HG03045 (cell line): ENCODE data around the gene MBD5.

Source experiments
- ATAC-seq: cut with Tn5 transposase; IDR thresholded peaks from one replicate; pipeline ENCODE4 v1.9.1; 2021; ENCODE audit warnings: mild to moderate bottlenecking, moderate library complexity; ENCODE audit not compliant: unreplicated experiment

MBD5 gene

GRCh38 chr2:148515976-148516375 lies 495.1 kb downstream of the MBD5 start:
- ATAC-seq = no peak

GRCh38 chr2:148517296-148517695 lies 496.4 kb downstream of the MBD5 start:
- ATAC-seq = no peak

- ATAC-seq = no peak
Observed at GRCh38 chr2:148517822-148518221, 496.9 kb downstream of the MBD5 start.

DNA sequence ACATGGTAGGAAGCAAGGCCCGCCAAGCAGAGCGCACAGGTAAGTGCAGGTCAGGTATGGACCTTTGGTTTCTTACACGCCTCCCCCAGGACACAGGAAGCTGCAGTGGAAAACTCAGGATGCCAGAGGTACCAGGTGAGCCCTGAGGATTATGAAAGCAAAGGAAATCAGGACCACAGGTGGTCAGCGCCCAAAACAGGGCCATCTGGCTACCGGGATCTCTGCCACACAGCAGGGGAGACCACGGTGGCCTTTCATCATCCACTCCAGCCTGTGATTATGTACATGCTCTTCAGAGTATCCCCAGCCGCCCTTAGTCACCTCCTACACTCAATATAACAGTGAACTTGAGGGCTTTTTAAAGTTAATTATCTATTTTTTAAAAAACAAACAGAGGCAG lies 498.1 kb downstream of the MBD5 start:
- no peak for ATAC-seq

DNA sequence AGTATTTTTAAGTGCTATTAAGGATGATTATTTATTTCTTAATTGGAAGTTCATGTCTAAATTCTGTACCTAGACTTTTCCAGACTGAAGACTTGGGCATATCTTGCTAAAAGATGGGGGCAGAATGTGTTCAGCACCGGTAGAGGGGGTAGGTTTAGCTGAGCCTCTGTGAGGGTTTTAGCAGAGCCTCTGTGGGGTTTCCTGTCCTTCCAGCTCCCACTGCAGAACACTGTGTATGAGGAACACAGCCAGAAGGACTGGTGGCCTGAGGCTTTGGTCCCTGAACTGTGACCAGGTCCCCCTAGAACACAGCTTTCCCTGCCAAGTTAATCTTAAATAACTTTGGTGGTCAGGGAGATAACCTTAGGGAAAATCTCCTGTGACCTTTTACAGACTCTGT lies 500.3 kb downstream of the MBD5 start:
- ATAC-seq = no peak

DNA sequence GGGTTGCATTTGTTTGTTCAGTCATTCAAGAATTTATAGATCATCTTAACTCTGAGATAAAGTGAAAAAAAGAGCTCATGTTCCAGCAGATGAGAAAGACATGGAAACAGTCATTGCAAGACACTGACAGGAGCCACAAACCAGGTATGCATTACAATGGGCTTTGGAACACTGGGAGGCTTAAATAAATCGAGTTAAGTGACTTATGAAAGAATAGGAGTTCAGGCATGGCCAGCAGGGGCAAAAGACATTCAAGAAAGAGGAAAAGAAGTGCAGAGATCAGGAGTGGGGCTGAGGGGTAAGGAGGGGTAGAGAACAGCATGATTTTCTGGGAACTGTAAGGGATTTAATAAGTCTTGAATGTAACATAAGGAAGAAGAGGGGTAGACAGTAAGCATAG lies 502.4 kb downstream of the MBD5 start:
- no peak for ATAC-seq

GRCh38 chr2:148524519-148524919 lies 503.6 kb downstream of the MBD5 start:
- no peak for ATAC-seq

- ATAC-seq = no peak
Observed at GRCh38 chr2:148525130-148525529, 504.2 kb downstream of the MBD5 start.

DNA sequence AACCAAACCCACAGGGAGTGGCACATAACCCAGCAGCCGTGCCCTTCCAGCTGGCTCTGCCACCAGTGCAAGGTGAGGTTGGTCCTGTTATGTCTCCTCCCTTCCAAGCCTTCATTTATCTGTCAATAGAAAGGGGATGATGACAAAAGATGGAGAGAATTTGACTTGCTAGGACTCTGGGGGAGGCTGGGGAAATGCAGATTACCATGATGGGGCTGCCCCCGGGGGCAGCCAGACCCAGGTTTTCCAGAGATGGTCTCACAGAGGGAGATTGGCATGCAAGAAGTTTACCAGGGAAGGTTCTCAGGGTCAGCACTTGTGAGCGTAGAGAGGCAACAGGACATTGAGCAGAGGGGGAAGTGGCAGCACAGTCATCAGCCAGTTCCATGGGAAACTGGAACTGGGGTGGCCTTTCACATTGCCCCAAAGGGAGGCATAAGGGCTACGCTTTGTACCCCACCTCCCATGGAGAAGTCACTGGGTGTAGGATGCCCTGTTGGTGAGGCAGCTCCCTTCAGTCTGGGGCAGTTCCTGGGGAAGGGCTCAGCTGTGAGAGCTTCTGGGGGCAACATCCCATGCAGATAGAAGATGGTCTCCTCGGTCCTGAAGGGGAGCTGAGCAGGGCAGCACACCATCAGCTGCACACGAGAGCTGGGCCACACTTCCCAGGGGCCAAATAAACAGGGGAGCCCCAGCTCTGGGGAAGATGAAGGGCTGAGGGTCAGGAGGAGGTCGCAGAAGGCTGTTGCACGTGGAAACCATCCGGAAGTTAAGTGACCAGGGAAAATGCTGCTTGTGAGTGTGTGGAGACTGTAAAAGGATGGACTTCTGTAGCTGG lies 505.8 kb downstream of the MBD5 start:
- ATAC-seq = no peak

GRCh38 chr2:148527488-148528340 lies 506.8 kb downstream of the MBD5 start:
- ATAC-seq = no peak

- no peak for ATAC-seq
Observed at GRCh38 chr2:148528356-148529064, 507.6 kb downstream of the MBD5 start.

DNA sequence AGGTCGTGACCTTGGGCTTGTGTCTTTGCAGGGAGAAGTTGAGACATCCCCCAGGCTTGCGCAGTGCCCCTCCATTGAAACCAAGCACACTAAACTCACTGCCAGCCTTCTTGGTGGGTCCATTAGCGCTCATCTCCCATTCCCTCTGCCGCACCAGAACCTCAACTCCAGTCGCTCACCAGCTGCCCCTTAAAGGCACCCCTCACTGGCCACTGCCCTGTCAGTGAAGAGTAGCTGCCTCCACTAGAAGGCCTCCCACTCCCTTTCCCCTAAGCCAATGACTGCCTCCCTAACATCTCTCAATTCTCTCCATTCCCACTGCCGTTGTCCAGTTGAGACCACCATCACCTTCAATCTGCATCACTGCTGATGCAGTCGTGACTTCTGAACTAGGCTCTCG lies 508.9 kb downstream of the MBD5 start:
- ATAC-seq = no peak

GRCh38 chr2:148530350-148530749 lies 509.5 kb downstream of the MBD5 start:
- no peak for ATAC-seq

DNA sequence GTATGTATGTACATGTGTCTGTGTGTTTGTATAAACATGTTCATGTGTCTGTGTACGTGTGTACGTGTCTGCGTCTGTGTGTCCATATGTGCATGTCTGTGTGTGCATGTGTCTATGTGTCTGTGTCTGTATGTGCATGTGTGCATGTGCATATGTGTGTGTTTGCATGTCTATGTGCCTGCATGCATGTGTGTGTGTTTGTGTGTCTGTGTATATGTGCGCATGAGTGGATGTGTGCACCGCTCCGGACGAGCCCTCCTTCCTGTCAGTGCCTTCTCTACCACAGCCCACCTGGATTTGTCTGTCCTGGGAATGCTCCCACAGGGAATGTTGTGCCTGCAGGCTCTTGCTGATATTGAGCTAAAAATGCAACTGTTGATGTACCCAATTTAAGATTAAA lies 510.3 kb downstream of the MBD5 start:
- ATAC-seq = no peak

DNA sequence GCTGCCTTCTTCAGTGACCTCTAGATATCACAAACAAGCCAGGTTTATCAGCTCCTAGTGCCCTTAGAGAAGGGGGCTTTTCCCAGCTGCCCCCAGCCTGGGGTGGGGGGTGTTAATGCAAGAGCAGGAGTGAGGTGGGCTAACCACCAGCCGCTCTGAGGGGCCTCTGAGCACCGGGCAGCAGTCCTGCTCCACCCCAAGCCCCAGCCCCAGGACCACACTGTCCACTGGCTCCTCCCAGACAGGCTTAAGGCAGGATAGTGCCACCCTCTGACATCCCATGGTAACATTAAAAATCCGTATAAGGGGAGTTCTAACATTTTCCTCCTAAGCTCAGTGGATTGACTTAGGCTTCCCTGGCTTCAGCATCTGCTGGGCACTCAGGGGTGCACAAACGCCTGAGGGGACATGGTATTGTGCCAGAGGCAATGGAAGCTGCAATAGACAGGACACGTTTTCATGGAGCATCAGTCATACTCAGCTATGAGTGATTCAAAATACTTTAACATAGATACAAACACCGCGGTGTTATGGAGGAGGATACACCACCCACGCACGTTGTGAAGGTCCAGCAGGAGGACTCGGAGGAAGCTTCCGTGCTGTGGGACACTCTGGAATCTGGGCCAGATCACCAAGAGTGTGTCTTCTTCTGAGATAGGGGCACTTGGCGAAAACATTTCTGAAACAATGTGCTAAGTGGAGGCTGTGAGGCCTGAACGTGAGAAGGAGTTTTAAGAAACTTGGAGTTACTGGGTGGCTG lies 511.0 kb downstream of the MBD5 start:
- ATAC-seq = no peak

GRCh38 chr2:148533004-148533403 lies 512.1 kb downstream of the MBD5 start:
- ATAC-seq = no peak

GRCh38 chr2:148533685-148534084 lies 512.8 kb downstream of the MBD5 start:
- no peak for ATAC-seq

DNA sequence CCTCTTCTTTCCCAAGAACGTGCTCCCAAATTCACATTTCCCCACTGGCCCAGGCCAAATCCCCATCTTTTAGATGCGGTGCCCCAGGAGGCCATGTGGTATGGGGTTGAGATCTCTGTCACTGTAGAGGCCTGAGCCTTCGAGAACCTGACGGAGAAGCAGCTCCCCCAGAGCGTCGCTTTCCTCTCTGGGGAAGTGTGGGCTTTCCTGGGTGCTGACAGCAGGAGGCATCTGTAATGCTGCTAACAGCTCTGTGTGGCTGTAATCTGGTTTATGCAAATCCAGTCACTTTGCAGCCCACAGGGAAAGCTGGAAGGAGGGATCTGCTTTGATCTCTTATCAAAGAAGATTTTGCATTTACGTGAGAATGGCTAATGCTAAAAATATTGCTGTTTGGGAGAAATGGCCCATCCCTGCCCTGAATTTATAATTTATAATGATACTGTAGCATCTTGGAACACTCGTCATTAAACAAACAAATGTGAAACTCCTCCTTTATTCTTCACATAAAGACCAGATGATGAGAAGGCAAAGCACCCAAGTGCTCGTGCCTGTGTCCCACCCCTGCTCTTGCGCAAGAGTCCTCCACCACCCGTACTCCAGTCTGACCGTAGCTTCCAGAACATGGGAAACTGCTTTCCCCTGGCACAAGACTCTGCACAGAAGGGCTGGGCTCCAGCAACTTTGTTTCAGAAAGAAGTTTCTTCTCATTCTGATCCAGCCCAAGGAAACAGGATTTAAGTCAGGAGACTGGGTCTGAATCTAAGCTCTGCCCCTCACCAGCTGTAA lies 513.7 kb downstream of the MBD5 start:
- ATAC-seq = no peak

DNA sequence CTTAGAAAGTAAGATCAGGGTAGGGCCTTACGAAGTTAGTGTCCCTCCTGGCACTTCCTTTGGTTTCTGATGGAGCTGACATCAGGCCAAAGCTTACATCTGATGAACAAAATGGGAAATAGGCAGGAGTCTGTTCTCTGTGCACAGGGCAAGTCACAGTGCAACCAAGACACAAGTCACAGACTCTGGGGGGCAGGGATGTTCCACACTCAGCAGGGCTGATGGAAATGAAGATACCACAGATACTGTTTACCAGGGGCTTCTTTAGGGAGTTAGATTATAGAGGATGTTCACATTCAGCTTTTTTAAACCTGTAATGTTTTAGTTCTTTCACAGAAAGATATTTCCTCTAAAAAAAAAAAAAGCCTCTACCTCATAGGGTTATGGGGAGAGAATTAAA lies 517.5 kb downstream of the MBD5 start:
- ATAC-seq = no peak

- ATAC-seq = no peak
Observed at GRCh38 chr2:148540022-148540421, 519.1 kb downstream of the MBD5 start.
